Measurements from ENCODE around the gene FSTL4.

The FSTL4 gene

DNA sequence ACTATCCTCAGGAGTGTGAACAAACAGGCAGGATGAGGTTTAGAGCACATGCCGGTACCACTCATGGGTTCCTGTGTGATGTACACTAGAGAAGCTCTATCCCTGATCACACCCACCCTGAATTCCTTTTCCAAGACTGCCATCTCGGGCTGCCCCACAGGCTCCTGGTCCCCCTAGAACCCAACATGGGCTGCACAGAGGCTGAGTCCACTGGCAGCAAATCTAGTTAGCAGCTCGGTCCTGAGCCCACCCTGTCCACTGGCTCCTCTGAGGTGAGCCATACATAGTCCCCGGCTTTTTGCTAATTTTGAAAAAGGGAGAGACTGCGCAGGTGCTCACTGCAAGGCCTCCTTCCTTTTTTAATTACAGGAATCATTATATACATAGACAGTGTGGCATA, 227.0 kb downstream of the FSTL4 start:
- DNase-seq (ENCODE audit: low spot score): no peak

GRCh38 chr5:133384903-133385302, 227.4 kb downstream of the FSTL4 start:
- no peak for DNase-seq (ENCODE audit: low spot score)

DNA sequence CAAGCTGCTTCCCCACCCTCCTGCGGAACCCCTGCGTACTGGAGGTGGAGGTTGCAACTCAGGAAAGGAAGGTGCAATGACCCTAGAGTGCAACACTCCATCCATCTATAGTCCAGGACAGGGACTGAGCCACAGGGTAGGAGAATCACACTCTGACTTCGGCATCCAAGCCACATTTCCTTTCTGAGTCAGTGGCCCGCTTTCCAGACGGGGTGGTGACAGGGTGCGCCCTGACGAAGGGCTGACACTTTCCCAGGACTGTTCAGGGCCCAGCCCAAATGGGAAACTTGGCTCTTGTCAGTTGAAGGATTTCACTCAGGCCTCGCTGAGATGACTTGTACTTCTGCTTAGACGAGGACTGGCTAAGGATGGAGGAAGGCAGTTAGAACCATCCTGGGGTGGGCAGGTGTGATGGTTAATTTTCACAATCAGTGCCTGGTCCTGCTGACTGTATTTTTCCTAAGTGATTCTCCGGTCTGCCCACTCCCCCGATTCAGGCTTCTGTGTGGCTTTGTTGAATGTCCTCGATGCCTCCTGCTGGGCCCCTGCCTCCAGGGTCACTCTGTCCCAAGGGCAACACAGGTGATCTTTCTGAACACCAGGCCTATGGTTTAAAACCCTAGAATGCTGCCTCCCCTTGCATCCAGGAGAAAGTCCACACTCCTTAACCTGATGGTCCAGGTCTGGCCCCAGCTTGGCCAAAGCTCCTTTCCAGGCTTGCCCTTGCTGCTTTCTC, 228.1 kb downstream of the FSTL4 start:
- no peak for DNase-seq (ENCODE audit: low spot score)

GRCh38 chr5:133383580-133383939, 228.8 kb downstream of the FSTL4 start:
- DNase-seq (ENCODE audit: low spot score): no peak

GRCh38 chr5:133382661-133383579, 229.4 kb downstream of the FSTL4 start:
- DNase-seq (ENCODE audit: low spot score): no peak

- no peak for DNase-seq (ENCODE audit: low spot score)
Measured at GRCh38 chr5:133381571-133382365, 230.6 kb downstream of the FSTL4 start.

DNA sequence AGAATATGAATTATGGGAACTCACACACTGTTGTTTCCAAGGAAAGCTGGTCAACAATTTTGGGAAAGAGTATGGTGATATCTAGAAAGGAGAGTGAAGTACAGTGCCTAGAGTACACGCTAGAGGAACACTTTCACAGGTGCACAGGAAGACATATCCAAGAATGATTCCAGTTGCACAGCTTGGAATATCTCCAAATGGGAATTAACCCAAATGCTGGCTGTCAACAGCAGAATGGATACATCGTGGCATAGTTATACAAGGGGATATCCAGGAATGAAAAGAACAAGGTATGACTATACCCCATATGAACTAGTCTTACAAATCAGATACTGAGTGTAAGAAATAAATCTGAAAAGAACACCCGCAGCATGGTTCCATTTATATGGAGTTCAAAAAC, 231.3 kb downstream of the FSTL4 start:
- no peak for DNase-seq (ENCODE audit: low spot score)

DNA sequence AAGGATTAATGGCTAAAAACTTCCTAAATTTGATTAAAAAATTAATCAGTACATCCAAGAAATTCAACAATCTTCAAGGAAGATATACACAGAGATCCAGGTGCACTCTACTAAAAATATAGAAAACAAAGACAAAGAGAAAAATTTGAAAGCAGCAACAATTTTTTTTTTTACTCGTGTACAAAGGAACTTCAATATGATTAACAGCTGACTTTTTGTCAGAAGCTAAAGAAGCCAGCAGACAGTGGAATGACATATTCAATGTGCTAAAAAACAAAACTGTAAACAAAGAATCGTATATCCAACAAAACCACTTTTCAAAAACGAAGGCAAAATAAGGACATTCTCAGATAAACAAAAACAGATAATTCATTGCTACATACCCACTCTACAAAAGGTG, 234.6 kb downstream of the FSTL4 start:
- no peak for DNase-seq (ENCODE audit: low spot score)

- peak; percentile 7 for DNase-seq (ENCODE audit: low spot score)
Measured at GRCh38 chr5:133376986-133377385, 235.4 kb downstream of the FSTL4 start.

DNA sequence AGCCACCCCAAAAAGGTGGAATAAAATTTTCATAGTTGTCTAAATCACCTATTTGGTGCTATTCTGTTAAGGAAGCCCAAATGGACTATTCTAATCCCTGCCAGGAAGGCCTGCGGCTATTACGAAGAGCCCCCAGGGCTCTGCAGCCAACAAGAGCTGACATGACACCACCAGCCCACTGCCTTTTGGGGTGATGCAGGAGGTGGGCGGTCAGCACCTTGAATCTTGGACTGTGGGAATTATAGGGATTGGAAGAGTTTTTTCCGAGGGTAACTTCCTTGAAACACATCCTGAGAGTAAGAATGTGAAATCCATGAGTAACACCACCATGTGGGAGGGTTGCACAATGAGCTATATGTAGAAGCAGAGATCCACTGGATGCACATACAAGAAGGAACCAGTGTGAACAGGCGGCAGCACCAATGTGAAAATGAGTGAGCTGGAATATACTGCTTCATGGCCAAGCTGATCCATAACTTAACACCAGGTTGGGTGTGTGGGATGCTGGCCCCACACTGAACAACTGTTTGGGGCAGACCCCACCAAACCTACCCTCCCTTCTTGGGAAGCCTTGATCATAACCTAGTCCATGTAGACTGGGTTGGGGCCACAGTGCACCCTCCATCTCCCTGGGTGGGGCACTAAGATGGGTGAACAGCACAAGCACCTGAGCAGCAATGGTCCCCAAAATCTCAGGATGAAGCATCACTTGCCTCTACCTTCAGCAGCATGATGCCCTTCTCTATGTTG, 239.0 kb downstream of the FSTL4 start:
- DNase-seq (ENCODE audit: low spot score): peak; percentile 7

- DNase-seq (ENCODE audit: low spot score): no peak
Measured at GRCh38 chr5:133372293-133372937, 239.9 kb downstream of the FSTL4 start.

DNA sequence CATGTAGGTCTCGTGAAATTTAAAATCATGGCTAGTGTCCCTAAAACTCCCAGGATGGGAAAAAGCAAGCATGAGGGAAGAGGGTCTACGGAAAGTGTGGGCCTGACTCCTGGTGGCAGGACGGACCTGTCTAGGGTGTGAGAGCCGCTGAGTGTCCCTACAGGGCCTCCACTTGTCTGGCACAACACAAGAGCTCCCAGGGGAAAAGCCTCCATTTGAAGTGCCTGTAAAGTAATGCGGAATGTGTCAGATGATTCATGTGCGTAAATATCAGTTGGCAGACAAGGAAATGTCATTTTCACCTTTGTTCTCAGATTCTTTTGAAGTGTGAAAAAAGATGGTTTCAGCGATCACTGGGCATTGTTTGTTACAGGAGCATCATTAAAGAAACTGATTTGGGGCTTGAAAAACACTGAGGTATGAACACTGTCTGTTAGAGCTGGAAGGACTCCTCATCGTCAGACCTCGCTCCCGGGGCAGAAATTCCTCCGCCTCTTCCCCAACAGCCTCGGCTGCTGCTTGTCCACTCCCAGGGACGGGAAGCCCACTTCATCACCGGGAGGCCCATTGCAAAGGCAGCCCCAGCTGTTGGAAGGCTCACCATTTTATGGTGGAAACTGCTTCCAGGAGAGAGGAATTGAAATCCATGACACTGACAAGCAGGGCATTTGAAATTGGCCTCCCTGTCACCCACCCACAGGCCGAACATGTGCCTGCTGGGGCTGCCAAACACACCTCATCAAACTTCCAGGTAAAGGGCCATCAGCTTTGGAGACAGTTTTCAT, 240.8 kb downstream of the FSTL4 start:
- no peak for DNase-seq (ENCODE audit: low spot score)

- no peak for DNase-seq (ENCODE audit: low spot score)
Measured at GRCh38 chr5:133370904-133371303, 241.4 kb downstream of the FSTL4 start.

GRCh38 chr5:133370036-133370831, 242.1 kb downstream of the FSTL4 start:
- no peak for DNase-seq (ENCODE audit: low spot score)

- no peak for DNase-seq (ENCODE audit: low spot score)
Measured at GRCh38 chr5:133368916-133369783, 243.2 kb downstream of the FSTL4 start.

- DNase-seq (ENCODE audit: low spot score): no peak
Measured at GRCh38 chr5:133367984-133368383, 244.4 kb downstream of the FSTL4 start.

DNA sequence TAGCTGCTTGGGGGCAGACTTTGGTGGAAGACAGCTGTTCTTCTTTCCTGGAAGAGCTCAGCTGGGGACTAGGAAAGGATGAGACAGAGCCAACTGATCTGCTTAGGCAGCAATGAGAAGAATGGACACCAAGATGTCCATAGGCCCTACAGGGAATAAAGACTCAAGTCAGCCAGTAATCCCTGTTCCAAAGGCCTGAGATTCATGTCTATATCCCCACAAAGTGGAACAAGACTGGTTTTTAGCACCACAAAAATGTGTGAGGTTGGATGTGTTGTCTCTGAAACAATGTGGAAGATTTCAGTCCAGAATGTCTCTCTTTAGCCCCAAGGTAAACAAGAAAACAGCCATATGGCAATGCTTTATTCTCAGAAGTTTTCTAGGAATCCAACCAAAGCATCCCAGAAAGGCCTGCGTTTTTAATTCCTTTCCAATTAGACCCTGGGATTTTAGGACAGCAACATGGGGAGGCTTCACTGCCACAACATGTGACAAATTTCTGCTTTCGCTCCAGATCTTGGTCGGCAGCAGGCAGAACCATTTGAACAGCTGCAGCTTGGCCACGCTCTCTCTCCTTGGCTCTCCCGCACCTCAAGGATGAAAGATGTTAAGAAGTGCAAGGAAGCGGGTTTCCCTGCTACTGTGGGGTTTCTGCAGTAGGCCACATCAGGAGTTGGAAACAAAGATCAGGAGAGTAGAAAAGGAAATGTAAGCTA, 245.1 kb downstream of the FSTL4 start:
- no peak for DNase-seq (ENCODE audit: low spot score)

GRCh38 chr5:133366438-133366837, 245.9 kb downstream of the FSTL4 start:
- no peak for DNase-seq (ENCODE audit: low spot score)
